HG02610 (cell line): ENCODE data around the gene OR56A5.

ENCODE experiments used
- ATAC-seq: cut with Tn5 transposase; IDR thresholded peaks from one replicate; pipeline ENCODE4 v1.9.1; 2021; ENCODE audit warnings: mild to moderate bottlenecking, moderate library complexity; ENCODE audit not compliant: unreplicated experiment

The OR56A5 gene

DNA sequence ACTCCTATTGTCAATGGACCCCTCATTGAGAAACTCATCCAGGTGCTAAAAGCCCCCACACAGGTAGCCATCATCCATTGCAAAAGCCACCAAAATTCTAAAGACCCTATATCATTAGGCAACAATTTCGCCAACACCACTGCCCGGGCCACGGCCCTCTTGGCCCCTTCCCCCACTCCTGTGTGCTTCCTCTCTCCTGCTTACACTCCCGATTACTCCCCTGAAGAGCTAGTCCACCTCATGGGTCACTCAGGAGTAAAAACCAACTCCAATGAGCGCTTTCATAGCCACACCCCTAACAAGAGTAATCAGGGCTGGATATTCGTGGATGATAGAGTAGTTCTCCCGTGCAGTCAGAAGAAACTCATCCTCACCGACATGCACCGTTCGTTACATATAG lies 35.2 kb downstream of the OR56A5 start:
- no peak for ATAC-seq

DNA sequence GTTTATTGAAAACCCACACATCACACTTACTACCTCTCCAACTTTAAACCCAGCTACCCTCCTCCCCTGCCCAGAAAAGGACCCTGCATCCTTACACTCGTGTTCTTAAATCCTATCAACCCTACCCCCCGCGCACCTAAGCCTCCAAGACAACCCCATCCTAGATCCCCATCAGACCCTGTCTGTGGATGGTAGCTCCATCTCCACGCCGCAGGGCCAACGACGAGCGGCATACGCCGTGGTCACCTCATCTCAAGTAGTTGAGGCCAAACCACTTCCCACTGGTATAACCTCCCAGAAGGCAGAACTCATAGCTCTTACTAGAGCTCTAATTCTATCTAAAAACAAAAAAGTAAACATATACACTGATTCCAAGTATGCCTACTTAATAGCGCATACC lies 35.6 kb downstream of the OR56A5 start:
- no peak for ATAC-seq

DNA sequence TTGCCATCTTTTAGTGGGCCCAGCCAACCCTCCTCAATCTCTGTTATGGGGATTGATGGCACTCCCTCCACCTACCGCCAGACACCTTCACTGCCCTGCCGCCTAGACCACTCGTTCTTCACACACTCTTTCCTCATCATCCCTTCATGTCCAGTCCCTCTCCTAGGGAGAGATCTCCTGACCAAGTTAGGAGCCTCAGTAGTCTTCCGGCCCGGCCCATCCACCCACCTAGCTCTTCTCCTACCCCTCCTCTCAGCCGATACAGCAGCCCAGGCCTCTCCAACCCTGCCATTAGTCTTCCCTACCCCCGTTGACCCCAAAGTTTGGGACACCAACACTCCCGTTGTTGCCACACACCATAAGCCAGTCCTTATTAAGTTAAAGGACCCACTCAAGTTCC lies 37.2 kb downstream of the OR56A5 start:
- ATAC-seq, result no peak

DNA sequence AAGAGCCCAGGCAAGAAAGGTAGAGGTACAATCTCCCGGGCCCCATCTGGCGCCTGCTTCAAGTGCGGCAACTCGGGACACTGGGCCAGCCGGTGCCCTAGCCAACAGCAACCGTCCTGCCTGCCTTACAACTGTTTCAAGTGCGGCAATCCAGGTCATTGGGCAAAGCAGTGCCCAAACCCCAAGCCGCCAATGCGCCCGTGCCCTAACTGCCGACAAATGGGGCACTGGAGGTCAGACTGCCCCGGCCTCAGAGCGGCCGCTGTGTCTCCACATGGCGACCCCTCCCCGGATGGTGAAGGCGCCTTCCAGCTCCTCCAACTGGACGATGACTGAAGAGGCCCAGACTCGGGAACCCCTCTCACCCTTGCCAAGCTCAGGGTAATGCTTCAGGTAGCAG lies 37.7 kb downstream of the OR56A5 start:
- no peak for ATAC-seq

DNA sequence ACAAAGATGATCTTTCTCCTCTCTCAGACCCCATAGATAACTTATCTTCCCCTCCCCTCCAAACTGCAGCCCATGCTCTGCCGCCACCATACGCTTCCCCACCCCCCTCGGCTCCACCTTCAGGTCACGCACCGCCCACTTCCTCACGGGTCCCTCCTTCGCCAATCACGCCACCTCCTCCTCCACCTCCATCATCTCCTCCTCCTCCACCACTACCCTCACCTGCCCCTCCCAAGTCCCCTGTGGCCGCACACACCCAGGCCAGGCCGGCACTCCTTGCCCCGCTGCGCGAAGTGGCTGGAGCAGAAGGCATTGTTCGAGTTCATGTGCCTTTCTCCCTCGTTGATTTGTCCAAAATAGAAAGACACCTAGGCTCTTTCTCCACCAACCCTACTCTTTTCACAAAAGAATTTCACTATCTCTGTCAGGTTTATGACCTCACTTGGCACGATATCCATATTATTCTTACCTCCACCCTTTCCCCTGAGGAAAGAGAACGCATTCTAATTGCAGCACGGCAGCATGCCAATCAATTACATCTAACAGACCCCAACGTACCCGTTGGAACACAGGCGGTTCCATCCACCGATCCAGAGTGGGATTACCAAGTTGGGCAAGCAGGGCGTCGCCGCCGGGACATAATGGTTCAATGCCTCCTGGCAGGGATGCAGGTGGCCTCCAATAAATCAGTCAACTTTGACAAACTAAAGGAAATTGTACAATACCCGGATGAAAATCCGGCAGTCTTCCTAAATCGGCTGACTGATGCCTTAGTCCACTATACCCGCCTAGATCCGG lies 38.5 kb downstream of the OR56A5 start:
- no peak for ATAC-seq

DNA sequence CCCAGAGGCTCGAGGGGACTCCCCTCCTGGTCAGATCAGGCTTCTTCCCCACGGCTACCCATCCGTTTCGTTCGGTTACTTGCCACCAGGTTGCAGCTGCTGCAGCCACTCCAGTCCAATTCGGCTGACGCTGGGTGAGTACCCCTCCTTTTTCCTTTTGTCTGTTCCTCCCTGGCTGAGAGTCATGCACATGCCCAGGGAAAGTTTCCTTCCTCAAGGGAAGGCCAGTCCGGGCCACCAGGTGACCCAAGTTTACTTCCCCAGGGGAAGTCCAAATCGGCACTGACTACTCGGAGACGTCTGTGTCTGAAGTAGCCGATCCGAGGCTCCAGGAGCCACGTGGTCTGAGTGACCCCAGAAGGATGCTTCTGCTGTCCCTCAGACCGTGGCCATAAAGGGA lies 39.5 kb downstream of the OR56A5 start:
- ATAC-seq, result no peak

DNA sequence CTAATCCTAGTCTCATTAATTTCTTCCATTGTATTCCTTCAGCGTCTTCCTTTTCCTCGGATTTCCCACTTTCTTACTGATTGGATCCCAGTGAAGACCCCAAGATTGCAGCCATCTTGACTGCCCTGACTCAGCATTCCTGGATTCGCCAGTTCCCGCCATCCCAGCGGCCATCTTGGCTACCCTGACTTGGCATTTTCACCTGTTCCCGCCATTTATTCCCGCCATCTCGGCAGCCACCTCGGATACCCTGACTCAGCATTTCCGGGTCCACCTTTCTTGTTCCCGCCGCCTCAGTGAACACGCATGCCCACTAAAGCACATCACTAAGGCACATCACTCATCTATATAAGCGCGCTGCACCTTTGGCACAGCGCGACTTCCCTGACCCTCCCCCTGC lies 40.0 kb downstream of the OR56A5 start:
- no peak for ATAC-seq

DNA sequence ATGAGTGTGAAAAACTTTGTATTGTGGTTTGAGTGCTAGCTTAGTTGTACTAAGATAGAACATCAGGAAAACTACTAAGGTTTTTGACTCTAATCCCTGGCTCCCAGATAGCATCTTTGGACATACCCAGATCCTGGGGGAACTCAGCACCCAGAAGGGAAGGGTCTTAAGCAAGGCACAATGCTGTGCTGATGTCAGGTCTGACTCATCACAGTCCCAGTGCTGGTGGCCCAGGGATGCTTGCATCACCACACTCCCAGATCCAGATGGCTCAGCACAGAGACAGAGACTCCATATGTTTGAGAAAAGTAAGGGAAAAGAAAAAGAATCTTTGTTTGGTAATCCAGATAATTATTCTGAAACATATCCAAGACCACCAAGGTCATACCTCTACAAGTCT lies 44.5 kb downstream of the OR56A5 start:
- peak; percentile 53 for ATAC-seq

DNA sequence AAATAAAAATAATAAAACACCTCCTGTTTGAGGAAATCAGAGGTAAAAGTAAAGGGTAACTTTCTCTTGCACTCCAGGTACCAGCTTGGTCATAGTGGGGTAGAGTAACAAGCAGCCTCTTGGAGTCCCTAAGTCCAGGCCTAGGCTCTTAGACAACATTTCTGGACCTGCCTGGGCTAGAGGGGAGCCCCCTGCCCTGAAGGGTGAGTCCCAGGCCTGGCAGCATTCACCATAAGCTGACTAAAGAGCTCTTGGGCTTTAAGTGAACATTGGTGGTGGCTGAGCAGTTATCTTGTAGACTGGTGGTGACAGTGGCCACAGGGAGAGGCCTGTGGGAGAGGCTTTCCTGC lies 44.9 kb downstream of the OR56A5 start:
- peak; percentile 60 for ATAC-seq

DNA sequence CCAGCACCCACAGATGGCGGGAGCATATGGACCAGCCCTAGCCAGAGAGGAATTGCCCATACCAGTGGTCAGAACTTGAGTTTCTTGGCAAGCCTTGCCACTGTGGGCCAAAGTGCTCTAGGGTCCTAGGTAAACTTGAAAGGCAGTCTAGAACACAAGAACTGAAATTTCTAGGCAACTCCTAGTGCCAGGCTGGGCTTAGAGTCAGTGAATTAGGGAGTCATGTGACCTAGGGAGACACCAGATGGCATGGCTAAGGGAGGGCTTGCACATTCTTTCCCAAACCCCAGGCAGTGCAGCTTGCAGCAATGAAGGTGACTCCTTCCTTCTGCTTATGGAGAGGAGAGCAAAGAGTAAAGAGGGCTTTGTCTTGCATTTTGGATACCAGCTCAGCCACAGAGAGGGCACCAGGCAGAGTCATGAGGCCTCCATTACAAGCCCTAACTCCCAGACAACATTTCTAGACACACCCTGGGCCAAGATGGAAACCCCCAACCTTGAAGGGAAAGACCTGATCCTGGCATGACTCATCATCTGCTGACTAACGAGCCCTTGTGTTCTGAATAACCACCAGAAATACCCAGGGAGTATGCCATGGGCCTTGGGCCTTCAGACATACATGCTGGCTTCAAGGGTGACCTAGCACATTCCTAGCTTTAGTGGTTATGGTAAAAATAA lies 45.4 kb downstream of the OR56A5 start:
- ATAC-seq, result peak; percentile 93
